Stimulated activated CD8-positive, alpha-beta memory T cell treated with anti-CD3 and anti-CD28 coated beads, Interleukin-7, amount 100 ng/mL, for 1 hour (primary cell): Measurements from ENCODE around the gene TP53TG3.
"Not testable (repeated sequence)": the region's sequence is repeated elsewhere in the genome, so short reads cannot be mapped to it uniquely, and the experiment has no call there.

ENCODE experiments used
- DNase-seq, 2 donors: peaks; one replicate each; pipeline ENCODE4 v3.0.0-alpha.2; 2020; ENCODE audit warnings: low read depth in 2 of 2

Gene TP53TG3

GRCh38 chr16:32676065-32676464 is at the start of gene TP53TG3:
TSS of gene TP53TG3 (minus strand) at chr16:32676165. CDS start at chr16:32676097, 68 bp downstream.
- DNase-seq = not testable (repeated sequence)

- DNase-seq = not testable (repeated sequence)
These were observed 25.1 kb downstream of the TP53TG3 start for GRCh38 chr16:32650876-32651275.

- not testable (repeated sequence) for DNase-seq
These were observed 28.4 kb downstream of the TP53TG3 start for GRCh38 chr16:32647562-32647961.

GRCh38 chr16:32646780-32647179 is 29.2 kb downstream of the TP53TG3 start:
- not testable (repeated sequence) for DNase-seq

- DNase-seq = not testable (repeated sequence)
These were observed 29.8 kb downstream of the TP53TG3 start for GRCh38 chr16:32646177-32646576.

GRCh38 chr16:32645278-32645908 is 30.6 kb downstream of the TP53TG3 start:
- DNase-seq = not testable (repeated sequence)

GRCh38 chr16:32644715-32645114 is 31.2 kb downstream of the TP53TG3 start:
- DNase-seq = not testable (repeated sequence)

GRCh38 chr16:32637614-32638013 is 38.4 kb downstream of the TP53TG3 start:
- not testable (repeated sequence) for DNase-seq

GRCh38 chr16:32632096-32632495 is 43.9 kb downstream of the TP53TG3 start:
- DNase-seq = not testable (repeated sequence)
